OCI-LY7 (cell line): ENCODE data around the gene TMEM135. TPM values are rescaled to one million over a fixed set of nuclear protein-coding genes. Genes with fewer than 3 reads are reported as not detected.

Experiments used
- BruUV-seq: library from RNA; stranded (reverse); fragments of 400-500 nt; replicated peaks from 2 replicates; lab custom pipeline; 2021; lab: Mats Ljungman, UMichigan
- CTCF ChIA-PET: fragments of 300-600 bp; sonication (Branson Sonifier 250); formaldehyde crosslinking; loops from one replicate; lab custom pipeline; 2022; ENCODE audit warnings: antibody characterized with exemption; ENCODE audit not compliant: unreplicated experiment; lab: Charles Lee
- POLR2A ChIA-PET: fragments of 300-600 bp; sonication (Branson Sonifier 250); formaldehyde crosslinking; loops from one replicate; lab custom pipeline; 2022; ENCODE audit warnings: antibody characterized with exemption; lab: Charles Lee
- DNase-seq: peaks from one replicate; pipeline ENCODE4 v3.0.0-alpha.2; 2015; ENCODE audit warnings: low spot score
- H2AFZ ChIP-seq: fragments of 200-600 bp; sonication (generic), shearing (Covaris generic); 2 replicates; pipeline ENCODE4 v1.6.1; 2014; ENCODE audit warnings: mild to moderate bottlenecking, antibody characterized with exemption, low read length, moderate library complexity
- H3K27ac ChIP-seq: fragments of 200-600 bp; sonication (generic); 2 replicates; pipeline ENCODE4 v1.5.1; 2014; ENCODE audit warnings: mixed run types, low read depth, mild to moderate bottlenecking, moderate library complexity, low read length, inconsistent platforms; ENCODE audit not compliant: poor library complexity, severe bottlenecking
- H3K36me3 ChIP-seq: fragments of 200-600 bp; sonication (generic); 2 replicates; pipeline ENCODE4 v1.6.1; 2014; ENCODE audit warnings: mild to moderate bottlenecking, antibody characterized with exemption, low read length, moderate library complexity, mixed read lengths; ENCODE audit not compliant: insufficient read depth
- H3K4me1 ChIP-seq: fragments of 200-600 bp; sonication (generic); 2 replicates; pipeline ENCODE4 v1.5.1; 2014; ENCODE audit warnings: mild to moderate bottlenecking, low read length; ENCODE audit not compliant: insufficient read depth, poor library complexity, severe bottlenecking
- H3K4me2 ChIP-seq: fragments of 200-600 bp; sonication (generic); 2 replicates; pipeline ENCODE4 v1.6.1; 2014; ENCODE audit warnings: mild to moderate bottlenecking, low read length
- H3K4me3 ChIP-seq: fragments of 200-600 bp; sonication (generic); 2 replicates; pipeline ENCODE4 v1.5.1; 2014; ENCODE audit warnings: mild to moderate bottlenecking, low read depth, low read length; ENCODE audit not compliant: poor library complexity, severe bottlenecking
- H3K79me2 ChIP-seq: fragments of 200-600 bp; sonication (generic); 2 replicates; pipeline ENCODE4 v1.6.1; 2016; ENCODE audit warnings: low read depth, mild to moderate bottlenecking, low read length, moderate library complexity, mixed read lengths; ENCODE audit not compliant: insufficient read depth
- H3K9me2 ChIP-seq: fragments of 200-600 bp; sonication (generic); 2 replicates; pipeline ENCODE4 v1.6.1; 2016; ENCODE audit warnings: mild to moderate bottlenecking, low read length, mixed read lengths; ENCODE audit not compliant: insufficient read depth
- H3K9me3 ChIP-seq: fragments of 200-600 bp; sonication (generic); 2 replicates; pipeline ENCODE4 v1.6.1; 2014; ENCODE audit warnings: mild to moderate bottlenecking, mixed run types, low read length, mixed read lengths
- H4K20me1 ChIP-seq: fragments of 200-600 bp; sonication (generic); 2 replicates; pipeline ENCODE4 v1.6.1; 2014; ENCODE audit warnings: mild to moderate bottlenecking, antibody characterized with exemption, low read length, moderate library complexity, mixed read lengths; ENCODE audit not compliant: insufficient read depth
- CTCF ChIP-seq: fragments of 200-600 bp; sonication (generic); conservative IDR thresholded peaks from 2 replicates; pipeline ENCODE4 v1.5.1; 2014; ENCODE audit warnings: mild to moderate bottlenecking, antibody characterized with exemption, low read length, moderate library complexity, mixed read lengths
- EZH2phosphoT487 ChIP-seq: fragments of 200-600 bp; sonication (generic); IDR thresholded peaks from 2 replicates; pipeline ENCODE4 v1.6.1; 2018; ENCODE audit warnings: low read depth, borderline replicate concordance, mild to moderate bottlenecking, mixed run types, antibody characterized with exemption, low read length, moderate library complexity, mixed read lengths
- intact Hi-C: fragments of 100-400 bp; cut with micrococcal nuclease; formaldehyde crosslinking; loops from one replicate; pipeline ENCODE4 v1.10.0; 2022; ENCODE audit not compliant: unreplicated experiment
- total RNA-seq, 2 experiments: library from RNA; depleted of rRNA in 1 of 2; stranded (reverse); fragments of >200 nt in 1 of 2; shearing (Covaris generic) in 1 of 2; gene quantifications; 2 replicates each; pipeline ENCODE4 v1.2.3, GENCODE V29; 2014 to 2022

TMEM135 gene
- total RNA-seq, 2 experiments from 2014 or later, result 14.5 to 56.4 TPM

- H4K20me1 ChIP-seq, result no peaks in the 10 kb centered on the region
- H3K9me2 ChIP-seq, result no peaks in the 10 kb centered on the region
- POLR2A ChIA-PET, result no interaction called here
- DNase-seq, result no peak
- no peak for TF ChIP-seq EZH2phosphoT487
- no peak for TF ChIP-seq CTCF
- no peaks in the 10 kb centered on the region for H3K4me1 ChIP-seq
- no peaks in the 10 kb centered on the region for H3K9me3 ChIP-seq
- CTCF ChIA-PET, result no interaction called here
- intact Hi-C loops, result no loop called here
- H3K4me3 ChIP-seq, result no peak overlapping the region
- H3K36me3 ChIP-seq, result peaks cover 42% of the 10 kb centered on the region
- no peak overlapping the region for H3K4me2 ChIP-seq
- no peaks in the 10 kb centered on the region for H3K79me2 ChIP-seq
- no TSS peak for BruUV-seq
- no peak overlapping the region for H2AFZ ChIP-seq
- H3K27ac ChIP-seq, result no peak overlapping the region
These were observed 38.6 kb downstream of the TMEM135 start for GRCh38 chr11:87076260-87076783.

GRCh38 chr11:87076874-87077429, 39.2 kb downstream of the TMEM135 start:
- no peak overlapping the region for H3K4me3 ChIP-seq
- no TSS peak for BruUV-seq
- DNase-seq, result no peak
- intact Hi-C loops, result no loop called here
- H2AFZ ChIP-seq, result no peak overlapping the region
- no peak for TF ChIP-seq EZH2phosphoT487
- no peak for TF ChIP-seq CTCF
- H3K36me3 ChIP-seq, result peaks cover 42% of the 10 kb centered on the region
- H3K4me2 ChIP-seq, result no peak overlapping the region
- H3K9me3 ChIP-seq, result no peaks in the 10 kb centered on the region
- H3K79me2 ChIP-seq, result no peaks in the 10 kb centered on the region
- no peaks in the 10 kb centered on the region for H3K9me2 ChIP-seq
- no peak overlapping the region for H3K27ac ChIP-seq
- POLR2A ChIA-PET, result interaction anchor here (0.7 kb wide), 1 partner anchor 30 kb away, joined by 3 read pairs; no protein-coding TSS in a partner anchor
- CTCF ChIA-PET, result no interaction called here
- H4K20me1 ChIP-seq, result no peaks in the 10 kb centered on the region
- no peaks in the 10 kb centered on the region for H3K4me1 ChIP-seq

- ChIA-PET POLR2A (interaction anchor here (0.6 to 1.6 kb wide), 9 partner anchors 10 to 217 kb away, joined by 3 to 8 read pairs (median 4); partner anchors contain the start of gene TMEM135), CTCF (no interaction called here)
- TF ChIP-seq EZH2phosphoT487 (no peak), CTCF (no peak)
- no peaks in the 10 kb centered on the region; the same call in 1 of the 2 replicates for H3K79me2 ChIP-seq
- H2AFZ ChIP-seq, result no peak overlapping the region
- no peaks in the 10 kb centered on the region for H3K4me1 ChIP-seq
- BruUV-seq, result no TSS peak
- H3K9me3 ChIP-seq, result no peaks in the 10 kb centered on the region
- no peak overlapping the region for H3K4me2 ChIP-seq
- intact Hi-C loops, result no loop called here
- no peak for DNase-seq
- H4K20me1 ChIP-seq, result no peaks in the 10 kb centered on the region
- no peak overlapping the region for H3K27ac ChIP-seq
- H3K9me2 ChIP-seq, result no peaks in the 10 kb centered on the region
- H3K36me3 ChIP-seq, result peaks cover 28% of the 10 kb centered on the region
- H3K4me3 ChIP-seq, result no peak overlapping the region
These were observed 43.6 kb downstream of the TMEM135 start for GRCh38 chr11:87081358-87081757.
